ENCODE measurements around the gene MAPK9.

MAPK9 gene

DNA sequence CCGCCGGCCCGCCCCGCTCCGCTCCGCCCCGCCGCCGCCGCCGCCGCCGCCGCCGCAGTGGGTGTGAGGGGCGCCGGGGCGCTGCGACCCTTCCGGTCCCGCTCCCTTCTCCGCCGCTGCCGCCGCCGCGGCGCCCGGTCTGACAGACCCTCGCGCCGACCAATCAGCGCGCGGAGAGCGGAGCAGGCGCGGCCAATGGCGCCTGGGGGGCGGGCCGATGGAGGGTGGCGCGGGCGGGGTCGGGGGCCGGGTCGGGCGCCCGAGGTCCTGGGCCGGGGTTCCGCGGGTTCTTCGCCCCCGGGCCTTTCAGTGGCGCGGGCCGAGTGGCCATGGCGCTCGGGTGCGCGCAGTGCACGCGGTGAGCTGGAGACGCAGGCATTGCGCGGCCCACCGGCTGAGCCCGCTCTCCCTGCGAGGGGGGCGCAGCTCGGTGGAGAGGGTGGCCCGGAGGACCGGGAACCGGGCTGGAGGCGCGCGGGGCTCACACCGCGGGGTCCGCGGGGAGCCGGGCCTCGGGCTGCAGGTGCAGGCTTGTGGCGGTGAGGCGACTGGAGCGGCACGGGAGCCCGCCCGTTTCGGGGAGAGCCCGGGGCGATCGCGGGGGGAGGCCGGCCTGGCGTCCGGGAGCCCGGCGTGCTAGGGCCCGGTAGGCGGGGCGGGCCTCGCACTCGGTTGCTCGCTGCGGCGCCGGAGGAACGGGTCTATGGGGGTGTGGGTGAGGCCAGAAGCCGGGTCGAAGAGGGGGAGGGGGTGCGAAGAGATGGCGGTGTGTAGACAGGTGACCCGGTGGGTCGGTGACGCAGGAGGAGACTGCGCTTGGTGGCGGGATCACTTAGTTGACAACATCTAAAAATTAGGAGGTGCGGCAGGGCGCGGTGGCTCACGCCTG is at the start of gene MAPK9:
MAPK9 (minus strand) TSS at position 141 of the 889 bp plus-strand sequence. CDS start 11,522 bp downstream, outside the sequence.
- DNase-seq = peak; percentile 80

DNA sequence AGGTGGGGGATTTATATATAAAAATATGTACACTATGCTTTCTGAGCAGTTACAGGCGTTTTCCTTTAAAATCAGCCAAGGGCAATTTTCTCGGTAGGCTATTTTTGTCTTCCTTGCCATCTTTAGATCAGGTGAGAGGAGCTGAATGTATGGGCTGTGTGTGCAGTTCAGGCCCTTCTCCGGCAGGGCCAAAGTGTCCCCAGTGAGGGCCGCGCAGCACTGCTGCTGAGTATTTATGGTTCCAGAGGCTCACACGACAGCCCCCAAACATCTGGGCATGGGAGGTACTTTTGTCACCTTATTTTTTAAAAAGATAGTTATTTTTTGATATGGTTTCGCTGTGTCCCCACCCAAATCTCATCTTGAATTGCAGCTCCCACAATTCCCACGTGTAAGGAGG is 49.7 kb upstream of the MAPK9 start:
- DNase-seq = no peak

- DNase-seq = peak; percentile 33
Measured at GRCh38 chr5:180340856-180341255, 49.0 kb upstream of the MAPK9 start.

- DNase-seq = no peak
Measured at GRCh38 chr5:180339583-180340183, 47.8 kb upstream of the MAPK9 start.

- peak; percentile 12 for DNase-seq
Measured at GRCh38 chr5:180338001-180338707, 46.3 kb upstream of the MAPK9 start.

GRCh38 chr5:180336234-180337020 is 44.5 kb upstream of the MAPK9 start:
- no peak for DNase-seq

DNA sequence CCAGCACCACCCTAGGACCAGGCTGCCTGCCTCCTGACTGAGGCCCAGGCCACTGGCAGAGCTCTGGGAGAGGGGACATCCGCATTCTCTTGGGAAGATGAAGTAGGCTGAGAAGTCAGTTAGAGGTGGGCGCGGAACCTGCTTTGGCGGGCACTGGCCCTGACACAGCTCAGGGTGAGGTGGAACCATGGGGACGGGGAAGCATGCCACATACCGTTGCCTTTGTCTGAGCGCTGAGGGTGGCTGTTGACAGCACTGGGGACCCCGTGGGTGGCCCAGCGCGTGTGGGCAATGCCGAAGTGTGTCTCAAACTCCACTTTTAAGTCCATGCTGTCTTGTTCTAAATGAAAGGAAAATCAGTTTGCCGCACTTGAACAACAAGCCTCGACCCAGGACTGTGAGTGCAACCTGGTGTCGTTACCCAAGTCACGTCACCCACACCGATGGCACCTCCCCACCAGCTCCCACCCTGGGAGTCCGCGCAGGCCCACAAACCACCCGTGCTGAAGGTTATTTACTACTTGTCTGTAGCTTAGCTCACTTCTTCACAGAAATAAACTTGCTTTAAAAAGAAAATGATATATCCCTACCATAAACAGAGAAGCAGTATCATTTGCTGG is 43.8 kb upstream of the MAPK9 start:
- DNase-seq = no peak

- DNase-seq = no peak
Measured at GRCh38 chr5:180334751-180335613, 43.1 kb upstream of the MAPK9 start.

DNA sequence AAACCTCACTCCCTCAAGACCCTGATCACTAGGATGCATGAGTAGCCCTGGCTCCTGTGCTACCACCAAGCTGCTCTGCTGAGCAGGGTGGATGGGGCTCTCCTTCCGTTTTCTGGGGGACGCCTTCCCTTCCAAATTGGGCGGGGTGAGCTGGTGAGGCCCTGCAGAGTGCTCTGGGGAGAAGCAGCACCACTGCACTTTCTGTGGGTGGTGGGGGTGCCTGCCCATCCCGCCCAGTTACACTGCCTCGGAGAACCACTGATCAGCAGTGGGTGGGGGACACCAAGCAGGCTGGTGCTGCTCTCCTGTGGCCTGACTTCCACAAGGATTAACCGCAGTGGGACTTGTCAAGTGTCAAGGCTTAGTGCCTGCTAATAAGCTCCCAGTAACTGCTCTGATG is 42.3 kb upstream of the MAPK9 start:
- no peak for DNase-seq

GRCh38 chr5:180333661-180334060 is 41.8 kb upstream of the MAPK9 start:
- peak; percentile 65 for DNase-seq

GRCh38 chr5:180332861-180333260 is 41.0 kb upstream of the MAPK9 start:
- DNase-seq = no peak

- DNase-seq = peak; percentile 56
Measured at GRCh38 chr5:180332051-180332517, 40.2 kb upstream of the MAPK9 start.

DNA sequence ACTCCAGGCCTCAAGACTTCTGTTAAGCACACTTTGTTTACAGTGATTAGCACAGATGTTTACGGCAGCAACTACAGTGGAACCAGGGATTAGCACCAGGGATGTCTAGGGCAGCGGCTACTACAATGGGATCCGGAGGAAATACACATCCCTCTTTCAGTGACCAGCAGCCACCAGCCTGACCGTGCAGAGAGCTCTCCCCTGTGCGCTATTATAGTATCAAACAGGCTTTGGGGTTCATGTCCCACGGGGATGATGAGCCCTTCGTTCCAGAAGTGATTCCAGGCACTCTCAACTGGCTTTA is 39.7 kb upstream of the MAPK9 start:
- no peak for DNase-seq

GRCh38 chr5:180330810-180331646 is 39.1 kb upstream of the MAPK9 start:
- DNase-seq = peak; percentile 96

GRCh38 chr5:180330270-180330648 is 38.4 kb upstream of the MAPK9 start:
- DNase-seq = no peak

DNA sequence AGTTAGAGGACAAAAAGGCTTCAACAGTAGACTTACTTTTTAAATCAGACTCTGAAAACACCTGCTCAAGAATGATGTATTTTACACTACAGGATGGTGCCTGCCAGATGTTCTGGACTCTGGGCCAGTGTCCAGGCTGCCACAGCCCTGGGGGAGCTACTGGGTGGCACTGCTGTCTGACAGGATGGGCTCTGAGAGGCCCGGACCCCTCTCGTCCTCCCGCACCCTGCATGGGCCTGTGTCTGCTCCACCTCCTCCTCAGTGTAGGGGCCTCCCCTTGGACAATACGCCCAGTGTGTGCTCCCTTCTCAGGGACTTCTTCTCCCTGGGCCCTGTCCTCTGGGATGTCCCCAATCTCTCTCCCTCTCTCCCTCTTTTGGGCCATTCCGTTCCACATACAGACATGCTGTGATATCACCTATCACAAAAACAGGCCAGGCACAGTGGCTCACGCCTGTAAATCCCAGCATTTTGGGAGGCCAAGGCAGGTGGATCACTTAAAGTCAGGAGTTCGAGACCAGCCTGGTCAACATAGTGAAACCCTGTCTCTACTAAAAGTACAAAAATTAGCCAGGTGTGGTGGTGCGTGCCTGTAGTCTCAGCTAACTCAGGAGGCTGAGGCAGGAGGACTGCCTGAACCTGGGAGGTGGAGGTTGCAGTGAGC is 37.9 kb upstream of the MAPK9 start:
- no peak for DNase-seq

GRCh38 chr5:180329138-180329435 is 37.2 kb upstream of the MAPK9 start:
- DNase-seq = no peak

GRCh38 chr5:180328296-180329137 is 36.6 kb upstream of the MAPK9 start:
- DNase-seq = peak; percentile 62

- no peak for DNase-seq
Measured at GRCh38 chr5:180326989-180327565, 35.2 kb upstream of the MAPK9 start.

Measured in fibroblast of skin of right quadriceps (primary cell).